GM06990 (cell line): ENCODE data around the gene ANKS1B.
"Not testable (repeated sequence)": the region's sequence is repeated elsewhere in the genome, so short reads cannot be mapped to it uniquely, and the experiment has no call there.

Experiments
- DNase-seq: peaks from one replicate; pipeline ENCODE4 v3.0.0-alpha.2; 2011; ENCODE audit not compliant: insufficient read length; ENCODE audit errors: extremely low read depth
- H3K27me3 ChIP-seq: replicated peaks from 2 replicates; pipeline ENCODE4 v1.6.0; 2011; ENCODE audit warnings: low read length; ENCODE audit not compliant: control insufficient read depth, insufficient read depth
- H3K36me3 ChIP-seq: 2 replicates; pipeline ENCODE4 v1.5.1; 2011; ENCODE audit warnings: low read length; ENCODE audit not compliant: control insufficient read depth, insufficient read depth
- H3K4me3 ChIP-seq: replicated peaks from 2 replicates; pipeline ENCODE4 v1.5.1; 2011; ENCODE audit warnings: low read depth, mild to moderate bottlenecking, control low read depth, low read length
- CTCF ChIP-seq: IDR thresholded peaks from 2 replicates; pipeline ENCODE4 v1.5.1; 2011; ENCODE audit warnings: low read length, control low read depth, mild to moderate bottlenecking, inconsistent platforms; ENCODE audit not compliant: insufficient read depth, poor library complexity, severe bottlenecking

Gene ANKS1B

DNA sequence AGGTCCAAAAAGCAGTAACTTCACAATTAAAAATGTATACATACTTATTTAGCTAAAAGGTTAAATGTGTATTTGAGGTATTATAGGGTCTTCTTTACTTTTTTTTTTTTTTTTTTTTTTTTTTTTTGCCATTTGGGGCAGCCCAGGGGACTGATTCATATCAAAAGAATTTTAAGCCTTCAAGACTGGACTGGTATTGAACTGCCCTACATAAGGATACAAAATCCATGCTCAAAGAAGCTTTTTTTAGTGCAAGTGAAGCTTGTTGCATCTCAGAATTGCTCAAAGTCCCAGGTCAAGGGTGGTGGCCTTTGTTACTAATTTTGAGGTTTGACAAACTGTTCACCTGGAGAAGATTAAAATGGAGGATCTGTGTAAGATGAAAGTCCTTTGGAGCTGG, 1215.7 kb downstream of the ANKS1B start:
- no peak for DNase-seq
- TF ChIP-seq CTCF = no peak
- no peaks in the 10 kb centered on the region for H3K36me3 ChIP-seq
- no peaks in the 10 kb centered on the region; the same call in 1 of the 2 replicates for H3K27me3 ChIP-seq
- no peak overlapping the region for H3K4me3 ChIP-seq

- H3K4me3 ChIP-seq = no peak overlapping the region
- H3K27me3 ChIP-seq = no peaks in the 10 kb centered on the region; the same call in 1 of the 2 replicates
- no peak for DNase-seq
- H3K36me3 ChIP-seq = no peaks in the 10 kb centered on the region
- TF ChIP-seq CTCF = no peak
Measured at GRCh38 chr12:98767248-98767647, 1217.5 kb downstream of the ANKS1B start.

DNA sequence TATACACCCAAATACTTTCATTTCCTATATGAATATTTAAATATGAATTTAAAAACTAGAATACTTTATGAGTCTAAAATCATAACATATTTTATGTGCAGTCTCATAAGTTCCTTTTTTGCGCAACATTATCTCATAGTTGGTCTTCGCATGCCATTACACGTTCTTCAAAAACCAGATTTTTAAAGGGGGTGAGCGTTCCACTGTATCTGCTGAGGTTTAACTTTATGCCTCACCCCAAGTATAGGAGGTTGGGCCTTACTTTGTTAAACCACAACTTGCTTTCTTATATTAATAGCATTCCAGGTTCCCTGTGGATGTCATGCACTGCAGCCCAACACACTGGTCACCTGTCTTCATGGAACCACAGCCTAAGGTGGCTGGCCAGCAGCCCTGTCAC, 1221.1 kb downstream of the ANKS1B start:
- no peak for TF ChIP-seq CTCF
- Histone ChIP-seq H3K4me3 (no peak overlapping the region), H3K27me3 (no peaks in the 10 kb centered on the region; the same call in 1 of the 2 replicates), H3K36me3 (no peaks in the 10 kb centered on the region)
- DNase-seq = no peak

GRCh38 chr12:98758331-98758730, 1226.4 kb downstream of the ANKS1B start:
- no peak for TF ChIP-seq CTCF
- DNase-seq = no peak
- Histone ChIP-seq H3K4me3 (no peak overlapping the region), H3K27me3 (no peaks in the 10 kb centered on the region), H3K36me3 (no peaks in the 10 kb centered on the region)

DNA sequence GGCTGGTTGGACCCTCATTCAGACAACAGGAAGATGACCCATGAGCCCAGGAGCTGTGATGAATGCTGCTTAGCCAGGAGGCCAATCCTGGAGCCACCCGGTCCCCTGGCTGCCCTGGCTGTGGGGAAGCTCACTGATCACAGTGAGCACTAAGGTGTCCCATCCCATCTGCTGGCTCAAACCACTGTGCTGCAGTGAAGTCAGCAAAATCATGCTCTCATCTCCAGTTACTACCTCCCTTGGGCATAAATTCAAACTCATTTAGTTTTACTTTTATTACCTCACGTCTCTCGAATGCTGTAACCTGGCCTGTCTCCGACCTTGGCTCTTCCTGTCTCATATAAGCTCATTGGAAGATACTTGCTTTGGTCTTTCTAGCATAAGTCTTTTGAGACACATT, 1227.3 kb downstream of the ANKS1B start:
- Histone ChIP-seq H3K36me3 (no peaks in the 10 kb centered on the region), H3K27me3 (no peaks in the 10 kb centered on the region), H3K4me3 (no peak overlapping the region)
- no peak for TF ChIP-seq CTCF
- DNase-seq = no peak

- not testable (repeated sequence) for DNase-seq
Measured at GRCh38 chr12:98755855-98756254, 1228.9 kb downstream of the ANKS1B start.

More at GRCh38 chr12:98755855-98756254, 1228.9 kb downstream of the ANKS1B start:
- not testable (repeated sequence) for H3K4me3 ChIP-seq, H3K36me3 ChIP-seq, H3K27me3 ChIP-seq
